GM19395 (cell line): Measurements from ENCODE around the gene HMGCS1.
"Not testable (repeated sequence)": the region's sequence is repeated elsewhere in the genome, so short reads cannot be mapped to it uniquely, and the experiment has no call there.

ENCODE experiments used
- ATAC-seq: cut with Tn5 transposase; IDR thresholded peaks from one replicate; pipeline ENCODE4 v1.9.1; 2021; ENCODE audit warnings: mild to moderate bottlenecking, moderate library complexity; ENCODE audit not compliant: unreplicated experiment

HMGCS1 gene

GRCh38 chr5:43313035-43313853 is at the start of gene HMGCS1:
Gene HMGCS1 (minus strand): TSS chr5:43313412. CDS start chr5:43298965, 14,447 bp downstream.
- ATAC-seq, result peak; percentile 96

DNA sequence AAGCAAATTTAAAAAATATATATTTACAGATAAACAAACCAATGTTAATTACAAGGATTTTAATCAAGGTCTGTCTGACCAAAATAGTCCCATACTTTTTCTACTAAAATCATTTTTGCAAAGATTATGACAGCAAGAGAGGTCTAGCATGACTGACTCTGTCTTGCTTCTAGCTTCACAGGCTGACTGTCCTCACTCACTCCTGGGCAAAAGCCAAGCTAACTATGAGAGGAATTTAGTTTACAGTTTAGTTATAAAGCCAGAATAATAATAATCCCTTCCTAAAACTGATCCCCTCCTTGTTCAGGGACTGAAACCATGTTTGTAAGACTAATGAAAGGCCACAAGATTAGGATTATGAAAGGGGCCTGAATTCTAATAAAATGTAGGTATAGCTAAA is 45.5 kb upstream of the HMGCS1 start:
- ATAC-seq, result no peak

- ATAC-seq, result no peak
Measured at GRCh38 chr5:43358301-43358700, 45.1 kb upstream of the HMGCS1 start.

DNA sequence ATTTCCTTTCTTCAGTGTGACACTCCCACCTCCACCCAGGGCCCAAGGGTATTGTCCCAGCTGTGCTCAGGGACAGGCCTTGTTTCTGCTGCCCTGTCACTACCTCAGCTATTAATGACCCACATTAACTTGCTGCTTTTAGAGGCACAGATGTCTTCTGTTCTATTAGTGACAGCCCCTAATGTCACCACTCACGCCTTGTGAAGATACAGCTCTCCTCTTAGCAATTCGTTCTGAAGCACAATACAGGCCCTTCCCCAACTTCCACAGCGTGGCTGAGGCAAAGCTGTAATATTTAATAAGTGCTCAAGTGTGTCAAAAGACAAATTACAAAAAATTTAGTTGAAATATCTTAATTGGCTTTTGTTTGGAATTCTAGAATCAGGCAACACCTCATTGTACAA is 44.7 kb upstream of the HMGCS1 start:
- ATAC-seq, result no peak

- ATAC-seq, result no peak
Measured at GRCh38 chr5:43357067-43357466, 43.9 kb upstream of the HMGCS1 start.

DNA sequence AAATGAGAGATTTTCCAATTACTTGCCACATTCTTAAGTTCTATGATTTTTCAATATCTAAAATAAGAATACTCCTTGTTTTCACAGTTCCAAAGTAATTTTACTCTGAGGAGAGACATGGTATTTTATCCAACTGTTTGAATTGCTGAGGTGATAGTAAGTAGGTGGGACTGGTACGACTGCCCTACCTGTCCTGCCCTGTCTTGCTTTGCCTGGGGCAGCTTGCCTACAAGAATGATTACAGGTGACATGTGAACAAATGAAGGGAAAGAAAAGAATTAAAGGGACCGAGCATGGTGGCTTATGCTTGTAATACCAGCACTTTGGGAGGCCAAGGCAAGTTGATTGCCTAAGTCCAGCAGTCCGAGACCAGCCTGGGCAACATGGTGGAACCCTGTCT is 41.6 kb upstream of the HMGCS1 start:
- no peak for ATAC-seq

DNA sequence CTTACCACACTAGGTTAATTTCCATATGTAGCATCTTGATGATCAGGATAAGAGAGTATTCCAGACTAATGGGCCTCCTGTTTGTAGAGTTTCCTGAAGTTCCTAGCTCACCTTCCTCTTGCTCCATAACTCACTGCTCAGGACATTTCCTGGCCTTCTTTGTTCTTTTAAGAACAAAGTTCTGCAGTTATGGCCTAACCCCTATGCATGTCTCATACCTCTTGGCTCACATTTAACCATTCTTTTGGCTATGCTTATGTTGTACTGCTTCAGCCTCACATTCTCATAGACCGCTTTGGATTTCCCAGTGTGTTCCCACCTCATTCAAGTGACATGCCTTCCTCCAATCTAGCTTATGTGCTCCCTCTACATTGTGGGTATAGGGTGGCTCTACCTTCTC is 40.5 kb upstream of the HMGCS1 start:
- no peak for ATAC-seq

- ATAC-seq, result no peak
Measured at GRCh38 chr5:43352915-43353314, 39.7 kb upstream of the HMGCS1 start.

GRCh38 chr5:43352131-43352530 is 38.9 kb upstream of the HMGCS1 start:
- ATAC-seq, result no peak

DNA sequence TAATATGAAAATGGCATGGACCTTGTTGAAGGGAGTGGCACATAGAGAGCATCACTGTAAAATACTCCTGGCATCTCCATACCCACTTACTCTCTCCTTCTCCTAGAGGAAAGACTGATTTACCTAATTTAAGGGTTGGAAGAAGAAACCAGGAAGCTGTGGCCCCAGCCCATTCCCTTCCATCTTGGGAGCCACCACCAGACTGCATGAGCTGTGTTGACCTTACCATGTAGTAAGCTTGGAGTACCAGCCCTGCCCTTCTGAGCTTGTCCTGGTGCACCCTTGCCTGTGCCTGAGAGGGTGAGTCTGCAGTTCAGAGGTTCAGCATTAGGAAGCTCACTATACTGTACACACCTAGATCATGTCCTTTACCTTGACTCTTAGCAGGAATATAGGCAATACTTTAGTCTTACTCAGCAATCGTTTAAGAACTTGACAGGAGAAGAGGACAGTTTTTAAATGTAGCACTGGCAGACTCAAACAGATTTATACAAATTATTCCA is 35.7 kb upstream of the HMGCS1 start:
- no peak for ATAC-seq

- ATAC-seq, result no peak
Measured at GRCh38 chr5:43348207-43348606, 35.0 kb upstream of the HMGCS1 start.

- ATAC-seq, result no peak
Measured at GRCh38 chr5:43338862-43339261, 25.6 kb upstream of the HMGCS1 start.

- no peak for ATAC-seq
Measured at GRCh38 chr5:43336159-43336558, 22.9 kb upstream of the HMGCS1 start.

DNA sequence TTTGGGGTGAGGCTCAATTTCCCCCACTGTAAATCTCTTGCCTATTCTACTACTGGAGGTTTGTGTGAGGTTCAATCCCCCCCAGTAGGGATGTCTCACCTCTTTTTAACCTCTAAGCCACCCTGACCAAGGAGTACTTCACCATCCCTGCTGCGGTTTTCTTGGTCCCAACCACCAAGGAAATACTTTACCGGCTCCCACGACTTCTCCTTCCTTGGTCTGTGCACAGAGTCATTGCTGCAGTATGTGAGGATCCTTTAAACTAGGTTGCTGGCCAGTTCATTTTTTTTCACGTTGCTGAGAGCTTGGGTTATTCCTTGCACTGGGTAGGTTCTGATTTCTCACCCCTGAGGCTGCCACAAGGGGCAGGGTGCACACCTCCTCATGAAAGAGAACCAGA is 22.5 kb upstream of the HMGCS1 start:
- ATAC-seq, result no peak

DNA sequence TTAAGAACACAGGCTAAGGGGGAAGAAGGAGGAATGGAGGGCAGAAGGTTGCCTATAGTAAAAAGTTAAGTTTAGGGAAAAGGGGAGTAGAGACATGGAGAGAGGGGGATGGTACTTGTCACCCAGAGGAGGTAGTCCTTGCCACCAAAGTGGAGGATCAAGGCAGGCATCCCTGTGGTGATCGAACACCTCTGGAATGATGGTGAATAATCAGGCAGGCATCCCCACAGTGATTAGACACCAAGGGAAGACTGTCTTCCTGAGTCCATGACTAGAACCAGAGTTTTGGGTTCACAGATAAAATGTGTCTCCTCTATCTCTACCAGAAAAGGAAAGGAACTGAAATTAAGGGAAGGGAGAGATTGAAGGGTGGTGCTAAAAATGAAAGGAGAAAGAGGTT is 19.2 kb upstream of the HMGCS1 start:
- ATAC-seq, result no peak

- ATAC-seq, result not testable (repeated sequence)
Measured at GRCh38 chr5:43325624-43326023, 12.4 kb upstream of the HMGCS1 start.

DNA sequence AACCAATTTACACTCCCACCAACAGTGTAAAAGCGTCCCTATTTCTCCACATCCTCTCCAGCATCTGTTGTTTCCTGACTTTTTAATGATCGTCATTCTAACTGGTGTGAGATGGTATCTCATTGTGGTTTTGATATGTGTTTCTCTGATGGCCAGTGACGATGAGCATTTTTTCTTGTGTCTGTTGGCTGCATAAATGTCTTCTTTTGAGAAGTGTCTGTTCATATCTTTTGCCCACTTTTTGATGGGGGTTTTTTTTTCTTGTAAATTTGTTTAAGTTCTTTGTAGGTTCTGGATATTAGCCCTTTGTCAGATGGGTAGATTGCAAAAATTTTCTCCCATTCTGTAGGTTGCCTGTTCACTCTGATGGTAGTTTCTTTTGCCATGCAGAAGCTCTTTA is 10.3 kb upstream of the HMGCS1 start:
- ATAC-seq, result not testable (repeated sequence)

- ATAC-seq, result no peak
Measured at GRCh38 chr5:43320846-43321245, 7.6 kb upstream of the HMGCS1 start.

DNA sequence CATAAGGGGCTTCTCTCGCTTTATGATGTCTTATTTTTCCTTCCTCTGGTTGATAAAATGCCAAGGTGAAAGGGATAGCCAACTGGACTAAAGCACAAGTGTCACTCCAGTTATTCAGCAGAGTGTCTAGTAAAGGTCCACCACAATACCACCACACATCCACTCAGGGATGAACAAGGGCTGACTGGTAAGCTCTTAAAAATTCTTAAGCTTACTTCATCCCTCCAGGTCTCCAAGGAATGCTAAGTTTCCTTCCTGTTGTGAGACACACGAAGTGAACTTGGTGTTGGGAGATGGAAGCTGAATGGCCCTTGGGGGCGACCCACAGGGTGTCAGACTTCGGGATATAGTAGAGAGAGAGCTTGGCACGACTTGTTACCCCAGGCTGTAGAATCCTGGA is 3.2 kb upstream of the HMGCS1 start:
- no peak for ATAC-seq

DNA sequence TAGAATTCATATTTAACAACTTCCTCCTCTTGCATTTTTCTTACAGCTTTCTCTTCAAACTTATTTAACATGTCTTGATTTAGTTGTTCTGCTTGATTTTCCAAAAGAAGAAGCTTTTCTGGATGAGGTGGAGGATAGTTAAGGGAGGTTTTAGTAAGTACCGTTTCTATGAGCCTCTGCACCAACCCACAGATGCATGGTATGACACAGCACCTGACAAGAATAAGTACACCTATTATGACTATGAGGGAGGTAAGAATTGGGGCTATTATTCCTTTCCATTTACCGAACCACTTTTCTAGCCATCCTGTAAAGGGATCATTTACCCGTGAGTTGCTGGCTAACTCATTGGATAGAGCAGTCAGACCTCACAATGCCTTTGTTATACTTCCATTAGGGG is 2.5 kb upstream of the HMGCS1 start:
- ATAC-seq, result no peak

DNA sequence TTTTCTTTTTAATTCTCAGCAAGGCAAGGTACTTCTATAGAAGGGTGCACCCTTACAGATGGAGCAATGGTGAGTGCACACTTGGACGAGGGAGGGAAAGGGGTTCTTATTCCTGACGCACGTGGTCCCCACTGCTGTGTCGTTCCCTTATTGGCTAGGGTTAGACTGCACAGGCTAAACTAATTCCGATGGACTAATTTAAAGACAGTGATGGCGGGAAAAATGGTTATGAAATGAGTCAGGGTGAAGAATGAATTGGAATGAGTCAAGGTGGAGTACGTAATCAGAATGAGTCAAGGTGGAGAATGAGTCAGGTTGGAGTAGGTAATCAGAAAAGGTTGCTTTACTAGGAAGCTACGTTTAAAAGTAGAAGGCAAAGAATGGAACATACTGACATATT is 2.1 kb upstream of the HMGCS1 start:
- ATAC-seq, result no peak

- no peak for ATAC-seq
Measured at GRCh38 chr5:43314724-43315123, 1.5 kb upstream of the HMGCS1 start.
